Fibroblast of the aortic adventitia (primary cell): ENCODE data around the gene TLX2. TPM values are rescaled to one million over a fixed set of nuclear protein-coding genes. Genes with fewer than 3 reads are reported as not detected.
"Not testable (repeated sequence)": the region's sequence is repeated elsewhere in the genome, so short reads cannot be mapped to it uniquely, and the experiment has no call there.

Experiments
- DNase-seq: peaks from one replicate; pipeline ENCODE4 v3.0.0-alpha.2; 2010; ENCODE audit warnings: low read depth
- H3K4me3 ChIP-seq: 2 replicates; pipeline ENCODE4 v1.5.1; 2011; ENCODE audit warnings: low read depth, mild to moderate bottlenecking, control low read depth, low read length, moderate library complexity
- total RNA-seq: library from RNA; depleted of rRNA; stranded (reverse); fragments of >200 nt; gene quantifications from 2 replicates; pipeline ENCODE4 v1.2.3, GENCODE V29; 2012; ENCODE audit warnings: low replicate concordance
- TF ChIP-seq, protein P1 (sequence below): IDR thresholded peaks from 2 replicates; pipeline ENCODE4 v1.5.1; 2011; ENCODE audit warnings: mild to moderate bottlenecking, low read length, control low read depth, inconsistent platforms; ENCODE audit not compliant: insufficient read depth

The TLX2 gene
- total RNA-seq, 1 donor: not detected

DNA sequence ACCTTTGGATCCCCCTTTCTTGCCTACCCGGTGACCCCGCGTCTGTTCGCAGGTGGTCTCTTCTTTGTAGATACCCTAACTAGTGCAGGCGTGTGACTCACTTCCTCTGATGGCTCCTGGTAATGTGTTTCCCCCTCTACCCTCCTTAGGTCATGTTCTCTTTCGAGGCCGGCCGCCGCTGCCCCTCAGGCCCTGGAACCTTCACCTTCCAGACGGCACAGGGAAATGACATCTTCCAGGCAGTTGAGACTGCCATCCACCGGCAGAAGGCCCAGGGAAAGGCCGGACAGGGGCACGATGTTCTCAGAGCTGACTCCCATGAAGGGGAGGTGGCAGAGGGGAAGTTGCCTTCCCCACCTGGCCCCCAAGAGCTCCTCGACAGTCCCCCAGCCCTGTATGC, 41.9 kb downstream of the TLX2 start:
- H3K4me3 ChIP-seq: no peak overlapping the region
- TF ChIP-seq, protein P1, sequence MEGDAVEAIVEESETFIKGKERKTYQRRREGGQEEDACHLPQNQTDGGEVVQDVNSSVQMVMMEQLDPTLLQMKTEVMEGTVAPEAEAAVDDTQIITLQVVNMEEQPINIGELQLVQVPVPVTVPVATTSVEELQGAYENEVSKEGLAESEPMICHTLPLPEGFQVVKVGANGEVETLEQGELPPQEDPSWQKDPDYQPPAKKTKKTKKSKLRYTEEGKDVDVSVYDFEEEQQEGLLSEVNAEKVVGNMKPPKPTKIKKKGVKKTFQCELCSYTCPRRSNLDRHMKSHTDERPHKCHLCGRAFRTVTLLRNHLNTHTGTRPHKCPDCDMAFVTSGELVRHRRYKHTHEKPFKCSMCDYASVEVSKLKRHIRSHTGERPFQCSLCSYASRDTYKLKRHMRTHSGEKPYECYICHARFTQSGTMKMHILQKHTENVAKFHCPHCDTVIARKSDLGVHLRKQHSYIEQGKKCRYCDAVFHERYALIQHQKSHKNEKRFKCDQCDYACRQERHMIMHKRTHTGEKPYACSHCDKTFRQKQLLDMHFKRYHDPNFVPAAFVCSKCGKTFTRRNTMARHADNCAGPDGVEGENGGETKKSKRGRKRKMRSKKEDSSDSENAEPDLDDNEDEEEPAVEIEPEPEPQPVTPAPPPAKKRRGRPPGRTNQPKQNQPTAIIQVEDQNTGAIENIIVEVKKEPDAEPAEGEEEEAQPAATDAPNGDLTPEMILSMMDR: no peak
- no peak for DNase-seq

DNA sequence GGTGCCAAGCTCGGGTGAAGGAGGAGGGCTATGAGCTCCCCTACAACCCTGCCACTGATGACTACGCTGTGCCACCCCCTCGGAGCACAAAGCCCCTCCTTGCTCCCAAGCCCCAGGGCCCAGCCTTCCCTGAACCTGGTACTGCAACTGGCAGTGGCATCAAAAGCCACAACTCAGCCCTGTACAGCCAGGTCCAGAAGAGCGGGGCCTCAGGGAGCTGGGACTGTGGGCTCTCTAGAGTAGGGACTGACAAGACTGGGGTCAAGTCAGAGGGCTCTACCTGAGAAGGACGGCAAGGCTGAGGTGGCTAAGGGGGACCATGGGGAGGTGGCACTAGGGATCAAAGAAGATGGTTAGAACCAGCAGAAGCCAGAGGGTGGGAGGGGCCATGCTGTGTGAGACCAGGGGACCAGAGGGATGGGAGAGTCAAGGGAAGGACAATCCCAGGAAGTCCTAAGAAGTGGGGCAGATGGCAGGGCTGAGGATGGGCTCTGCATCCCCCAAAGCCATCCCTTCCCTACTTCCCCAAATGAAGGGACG, 42.7 kb downstream of the TLX2 start:
- TF ChIP-seq, protein P1: no peak
- DNase-seq: no peak
- no peak overlapping the region for H3K4me3 ChIP-seq

- no peak overlapping the region for H3K4me3 ChIP-seq
- TF ChIP-seq, protein P1: no peak
- no peak for DNase-seq
Measured at GRCh38 chr2:74558284-74559230, 44.3 kb downstream of the TLX2 start.

- DNase-seq: no peak
- TF ChIP-seq, protein P1: no peak
- no peak overlapping the region for H3K4me3 ChIP-seq
Measured at GRCh38 chr2:74559912-74560311, 45.7 kb downstream of the TLX2 start.

DNA sequence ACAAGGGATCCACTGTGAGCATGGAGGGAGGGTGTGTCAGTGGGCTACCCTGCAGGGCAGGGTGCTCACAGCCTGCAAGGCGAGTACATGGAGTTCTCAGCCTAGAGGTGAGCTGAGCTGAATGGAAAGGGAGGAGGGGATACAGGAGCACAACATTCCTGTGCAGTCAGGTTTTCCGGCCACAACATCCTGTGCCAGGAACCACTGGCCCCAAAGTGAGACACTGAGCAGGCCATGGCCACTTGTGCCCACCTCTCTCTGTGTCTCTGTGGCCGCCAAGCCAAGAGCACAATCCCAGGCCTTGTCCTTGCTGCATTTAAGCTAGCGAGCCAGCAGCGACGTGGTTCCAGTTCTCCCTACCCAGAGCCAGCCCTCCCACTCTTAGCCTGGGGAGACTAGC, 46.3 kb downstream of the TLX2 start:
- TF ChIP-seq, protein P1: no peak
- no peak for DNase-seq
- no peak overlapping the region for H3K4me3 ChIP-seq

DNA sequence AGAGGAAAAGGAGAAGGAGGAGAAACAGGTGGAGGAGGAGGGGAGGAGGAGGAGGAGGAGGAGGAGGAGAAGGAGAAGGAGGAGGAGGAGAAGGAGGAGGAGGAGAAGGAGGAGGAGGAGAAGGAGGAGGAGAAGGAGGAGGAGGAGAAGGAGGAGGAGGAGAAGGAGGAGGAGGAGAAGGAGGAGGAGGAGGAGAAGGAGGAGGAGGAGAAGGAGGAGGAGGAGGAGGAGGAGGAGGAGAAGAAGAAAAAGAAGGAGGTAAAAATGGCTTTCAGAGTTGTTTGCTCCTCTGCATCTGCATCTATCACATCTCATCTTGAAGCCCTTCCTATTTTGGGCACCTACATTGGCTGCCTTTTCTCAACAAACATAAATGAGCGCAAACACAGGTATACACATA, 46.8 kb downstream of the TLX2 start:
- DNase-seq, H3K4me3 ChIP-seq: not testable (repeated sequence)

GRCh38 chr2:74562126-74562775, 48.0 kb downstream of the TLX2 start:
- H3K4me3 ChIP-seq: no peak overlapping the region
- no peak for DNase-seq

More at GRCh38 chr2:74562126-74562775, 48.0 kb downstream of the TLX2 start:
- TF ChIP-seq, protein P1: no peak
